Measurements from ENCODE around the gene RGS6.

DNA sequence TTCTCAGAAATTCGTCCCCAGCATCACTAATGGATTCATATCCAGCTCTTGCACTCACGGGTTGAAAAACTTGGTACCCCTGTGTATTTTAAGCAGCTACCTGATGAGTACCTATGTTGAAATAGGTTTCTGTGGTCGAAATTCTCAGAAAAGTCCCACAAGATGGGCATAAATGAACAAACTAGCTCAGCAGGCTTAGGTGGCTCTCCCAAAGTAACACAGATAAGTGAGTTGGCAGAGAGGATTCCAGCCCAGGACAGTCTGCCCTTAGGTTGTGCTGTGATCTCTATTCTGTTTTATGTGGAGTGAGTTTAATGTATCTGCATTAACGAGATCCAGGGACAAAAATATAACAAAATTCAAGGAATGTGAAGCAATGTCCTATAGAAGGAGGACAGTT lies 92.3 kb downstream of the RGS6 start:
- TF ChIP-seq, protein P1, sequence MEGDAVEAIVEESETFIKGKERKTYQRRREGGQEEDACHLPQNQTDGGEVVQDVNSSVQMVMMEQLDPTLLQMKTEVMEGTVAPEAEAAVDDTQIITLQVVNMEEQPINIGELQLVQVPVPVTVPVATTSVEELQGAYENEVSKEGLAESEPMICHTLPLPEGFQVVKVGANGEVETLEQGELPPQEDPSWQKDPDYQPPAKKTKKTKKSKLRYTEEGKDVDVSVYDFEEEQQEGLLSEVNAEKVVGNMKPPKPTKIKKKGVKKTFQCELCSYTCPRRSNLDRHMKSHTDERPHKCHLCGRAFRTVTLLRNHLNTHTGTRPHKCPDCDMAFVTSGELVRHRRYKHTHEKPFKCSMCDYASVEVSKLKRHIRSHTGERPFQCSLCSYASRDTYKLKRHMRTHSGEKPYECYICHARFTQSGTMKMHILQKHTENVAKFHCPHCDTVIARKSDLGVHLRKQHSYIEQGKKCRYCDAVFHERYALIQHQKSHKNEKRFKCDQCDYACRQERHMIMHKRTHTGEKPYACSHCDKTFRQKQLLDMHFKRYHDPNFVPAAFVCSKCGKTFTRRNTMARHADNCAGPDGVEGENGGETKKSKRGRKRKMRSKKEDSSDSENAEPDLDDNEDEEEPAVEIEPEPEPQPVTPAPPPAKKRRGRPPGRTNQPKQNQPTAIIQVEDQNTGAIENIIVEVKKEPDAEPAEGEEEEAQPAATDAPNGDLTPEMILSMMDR (IDR thresholded peaks at IDR 0.05), result no peak
- no peak for TF ChIP-seq POLR2A (IDR thresholded peaks at IDR 0.05)
